Left lung (tissue), 10 donors: Measurements from ENCODE around the gene STAMBP. TPM values are rescaled to one million over a fixed set of nuclear protein-coding genes. Genes with fewer than 3 reads are reported as not detected.

Experiments
- ATAC-seq: fragments of 200-7000 bp; cut with Tn5 transposase; one replicate; pipeline ENCODE4 v1.9.1; 2020; ENCODE audit warnings: moderate library complexity
- DNase-seq, 4 donors: peaks; one replicate each; pipeline ENCODE4 v3.0.0-alpha.2; 2013 to 2020
- H3K27ac ChIP-seq, 2 donors: fragments of 200-600 bp; sonication (generic) in 1 of 2; one replicate each; pipeline versions ENCODE4 v1.5.0 to v1.8.0; 2020 to 2021
- H3K27me3 ChIP-seq, 2 donors: fragments of 200-600 bp; sonication (generic) in 1 of 2; one replicate each; pipeline versions ENCODE4 v1.5.0 to v1.8.0; 2020 to 2021
- H3K36me3 ChIP-seq, 2 donors: fragments of 200-600 bp; sonication (generic) in 1 of 2; one replicate each; pipeline versions ENCODE4 v1.5.0 to v1.8.0; 2020 to 2021
- H3K4me1 ChIP-seq, 2 donors: fragments of 200-600 bp; one replicate each; pipeline ENCODE4 v1.8.0; 2021
- H3K4me3 ChIP-seq, 2 donors: fragments of 200-600 bp; sonication (generic) in 1 of 2; one replicate each; pipeline versions ENCODE4 v1.5.0 to v1.8.0; 2020 to 2021; ENCODE audit warnings: mild to moderate bottlenecking in 1 of 2
- H3K9me3 ChIP-seq, 2 donors: fragments of 200-600 bp; sonication (generic) in 1 of 2; one replicate each; pipeline versions ENCODE4 v1.5.0 to v1.8.0; 2020 to 2021
- intact Hi-C, 2 donors: fragments of 100-400 bp; cut with DNase I; formaldehyde crosslinking; loops; one replicate each; pipeline versions ENCODE4 v1.11.2 to v1.14.2; 2022
- polyA plus RNA-seq, 6 donors: library from polyadenylated mRNA; unstranded; fragments of 120-200 nt; gene quantifications; one replicate each; pipeline ENCODE4 v1.2.1, GENCODE V29; 2013; ENCODE audit not compliant: insufficient read length in 6 of 6
- total RNA-seq, 2 donors: library from RNA; stranded (reverse); fragmentation: NEBNext Ultra II Directional; extraction: Animal tissue kit (Norgen Biotek cat#: 25700); gene quantifications; one replicate each; pipeline ENCODE4 v1.2.1, GENCODE V29; 2021
- TF ChIP-seq, protein P1 (sequence below), 2 donors: fragments of 200-600 bp; sonication (generic) in 1 of 2; IDR thresholded peaks; one replicate each; pipeline versions ENCODE4 v1.5.0 to v1.8.0; 2021; ENCODE audit warnings: antibody characterized with exemption in 2 of 2
- donor health status: DM: no; HTN: yes; CAD: no.
- donor health status: DM: no; HTN: no; CAD: no.

STAMBP gene
- total and polyA plus RNA-seq, 8 donors, result 32.6 to 57.0 (median 51.1) TPM

GRCh38 chr2:73836141-73836943, 7.6 kb downstream of the STAMBP start:
- DNase-seq, result peak in 1 of 4 donors; percentile 84
- Histone ChIP-seq H3K4me3 (no peak overlapping the region), H3K9me3 (no peaks in the 10 kb centered on the region), H3K27ac (peak overlapping the region in 1 of 2 donors; percentile 41), H3K27me3 (no peaks in the 10 kb centered on the region), H3K4me1 (peaks cover 0 to 22% of the 10 kb centered on the region in 2 donors), H3K36me3 (peaks cover 4 to 45% of the 10 kb centered on the region in 2 donors)
- intact Hi-C loops, result no loop called here
- no peak for ATAC-seq
- TF ChIP-seq, protein P1, sequence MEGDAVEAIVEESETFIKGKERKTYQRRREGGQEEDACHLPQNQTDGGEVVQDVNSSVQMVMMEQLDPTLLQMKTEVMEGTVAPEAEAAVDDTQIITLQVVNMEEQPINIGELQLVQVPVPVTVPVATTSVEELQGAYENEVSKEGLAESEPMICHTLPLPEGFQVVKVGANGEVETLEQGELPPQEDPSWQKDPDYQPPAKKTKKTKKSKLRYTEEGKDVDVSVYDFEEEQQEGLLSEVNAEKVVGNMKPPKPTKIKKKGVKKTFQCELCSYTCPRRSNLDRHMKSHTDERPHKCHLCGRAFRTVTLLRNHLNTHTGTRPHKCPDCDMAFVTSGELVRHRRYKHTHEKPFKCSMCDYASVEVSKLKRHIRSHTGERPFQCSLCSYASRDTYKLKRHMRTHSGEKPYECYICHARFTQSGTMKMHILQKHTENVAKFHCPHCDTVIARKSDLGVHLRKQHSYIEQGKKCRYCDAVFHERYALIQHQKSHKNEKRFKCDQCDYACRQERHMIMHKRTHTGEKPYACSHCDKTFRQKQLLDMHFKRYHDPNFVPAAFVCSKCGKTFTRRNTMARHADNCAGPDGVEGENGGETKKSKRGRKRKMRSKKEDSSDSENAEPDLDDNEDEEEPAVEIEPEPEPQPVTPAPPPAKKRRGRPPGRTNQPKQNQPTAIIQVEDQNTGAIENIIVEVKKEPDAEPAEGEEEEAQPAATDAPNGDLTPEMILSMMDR (IDR thresholded peaks at IDR 0.05), result no peak

- H3K4me1 ChIP-seq, result peaks cover 0 to 19% of the 10 kb centered on the region in 2 donors
- no peaks in the 10 kb centered on the region for H3K9me3 ChIP-seq
- no peaks in the 10 kb centered on the region for H3K27me3 ChIP-seq
- intact Hi-C loops, result no loop called here
- peaks cover 4 to 30% of the 10 kb centered on the region in 2 donors for H3K36me3 ChIP-seq
- peak; percentile 30 for ATAC-seq
- H3K4me3 ChIP-seq, result no peak overlapping the region
- DNase-seq, result no peak
- H3K27ac ChIP-seq, result peak overlapping the region in 1 of 2 donors; percentile 57
- TF ChIP-seq, protein P1 (IDR thresholded peaks at IDR 0.05), result no peak
These were observed 9.3 kb downstream of the STAMBP start for GRCh38 chr2:73837847-73838585.

DNA sequence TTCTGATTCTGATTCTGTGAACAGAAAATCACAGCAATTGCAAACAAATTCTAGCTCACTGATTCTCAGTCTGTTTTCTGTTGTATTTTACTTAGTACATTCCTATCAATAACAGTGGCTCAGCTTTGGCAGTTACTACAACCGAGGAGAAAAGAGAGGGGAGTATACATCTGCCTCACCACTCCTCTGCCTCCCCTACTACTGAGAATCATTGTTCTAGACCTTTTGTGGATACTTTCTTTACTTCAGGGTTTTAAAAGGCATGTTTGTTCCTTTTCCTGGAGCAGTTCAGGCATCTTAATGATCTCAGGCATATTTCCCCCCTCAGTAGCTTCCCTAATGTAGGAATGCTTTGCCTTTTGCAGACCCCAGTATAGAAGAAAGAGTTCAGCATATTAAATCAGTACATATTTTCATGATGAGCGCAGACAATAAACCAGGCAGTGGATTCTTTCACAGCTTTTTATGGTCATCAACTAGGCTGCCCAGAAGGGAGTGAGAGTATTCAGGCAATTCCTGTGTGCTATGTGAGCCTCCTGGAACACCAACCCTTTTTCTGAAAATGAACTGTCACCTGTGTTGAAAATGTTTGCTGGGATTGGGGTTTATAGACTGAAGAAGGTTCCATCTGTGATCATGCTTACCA, 10.3 kb downstream of the STAMBP start:
- Histone ChIP-seq H3K9me3 (no peaks in the 10 kb centered on the region), H3K27me3 (no peaks in the 10 kb centered on the region), H3K4me3 (no peak overlapping the region), H3K27ac (peak overlapping the region in 1 of 2 donors; percentile 57), H3K4me1 (peaks cover 0 to 19% of the 10 kb centered on the region in 2 donors), H3K36me3 (peaks cover 4 to 30% of the 10 kb centered on the region in 2 donors)
- TF ChIP-seq, protein P1 (IDR thresholded peaks at IDR 0.05), result no peak
- ATAC-seq, result no peak
- DNase-seq, result no peak
- intact Hi-C loops, result no loop called here

GRCh38 chr2:73839653-73840411, 11.1 kb downstream of the STAMBP start:
- intact Hi-C loops, result no loop called here
- TF ChIP-seq, protein P1 (IDR thresholded peaks at IDR 0.05), result no peak
- ATAC-seq (no peak), DNase-seq (no peak)
- Histone ChIP-seq H3K9me3 (no peaks in the 10 kb centered on the region), H3K4me3 (no peak overlapping the region), H3K4me1 (peaks cover 0 to 19% of the 10 kb centered on the region in 2 donors), H3K27ac (peak overlapping the region in 1 of 2 donors; percentile 57), H3K27me3 (no peaks in the 10 kb centered on the region), H3K36me3 (peaks cover 4 to 32% of the 10 kb centered on the region in 2 donors)
